Measurements from ENCODE around the gene HINT3. TPM values are rescaled to one million over a fixed set of nuclear protein-coding genes. Genes with fewer than 3 reads are reported as not detected.

The HINT3 gene
- total and polyA plus RNA-seq, 2 of the 13 experiments (the other 11 are each of a cell fraction or from before 2014, with no cell fraction given): 3.1 to 22.8 TPM

DNA sequence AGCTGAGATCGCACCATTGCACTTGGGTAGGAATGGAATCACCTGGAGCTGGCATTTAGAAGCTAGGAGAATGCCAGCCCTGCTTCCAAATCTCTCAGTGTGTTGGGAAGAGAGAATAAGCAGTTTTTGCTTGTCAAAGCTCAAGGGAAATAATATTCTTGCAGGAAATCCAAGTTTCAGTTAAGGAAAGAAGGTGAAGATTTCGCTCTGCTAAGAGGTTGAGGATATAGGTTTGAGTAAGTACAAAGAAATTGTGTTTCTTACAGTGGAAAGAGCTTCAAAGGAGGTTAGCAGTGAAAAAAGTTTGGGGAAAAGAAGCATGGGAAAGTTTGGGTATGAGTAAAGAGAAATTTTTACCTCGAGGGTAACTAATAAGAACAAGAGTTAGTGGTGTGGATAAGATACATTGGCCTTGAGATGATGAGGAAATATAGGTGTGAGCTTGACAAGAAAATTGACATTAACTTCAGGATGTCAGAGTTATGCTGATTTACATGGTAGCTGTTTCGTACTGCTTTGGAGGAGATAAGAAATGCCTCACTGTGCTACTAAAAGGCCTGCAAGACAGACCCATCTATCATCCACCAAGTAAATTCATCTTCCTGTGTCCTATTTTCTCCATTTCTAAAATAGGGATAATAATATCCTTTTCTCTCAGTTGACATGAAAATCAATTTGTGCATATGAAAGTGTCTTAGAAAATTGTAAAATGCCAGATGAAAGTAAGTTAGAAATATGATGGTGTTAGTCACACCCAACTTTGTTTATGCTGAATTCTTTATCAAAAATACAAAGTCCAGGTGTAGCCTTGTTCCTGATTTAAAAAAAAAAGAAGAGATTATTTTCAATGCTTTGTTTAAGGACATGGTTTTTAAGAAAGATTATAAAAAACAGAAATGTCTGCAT lies 12.8 kb upstream of the HINT3 start (continued):
- TF ChIP-seq EP300 (IDR thresholded peaks at IDR 0.05; ENCODE audit: low read depth in 2 of 2, low read length in 2 of 2): 0 out of 4 replicates have a peak, but pooled peaks of 1 of the 2 experiments have one; percentile 6
- TF ChIP-seq EP300 (CRISPR knock-in tag; IDR thresholded peaks at IDR 0.05; ENCODE audit: borderline replicate concordance): no peak
- TF ChIP-seq SIX1 (CRISPR knock-in tag; IDR thresholded peaks at IDR 0.05; ENCODE audit: borderline replicate concordance): no peak
- TF ChIP-seq, protein P1, sequence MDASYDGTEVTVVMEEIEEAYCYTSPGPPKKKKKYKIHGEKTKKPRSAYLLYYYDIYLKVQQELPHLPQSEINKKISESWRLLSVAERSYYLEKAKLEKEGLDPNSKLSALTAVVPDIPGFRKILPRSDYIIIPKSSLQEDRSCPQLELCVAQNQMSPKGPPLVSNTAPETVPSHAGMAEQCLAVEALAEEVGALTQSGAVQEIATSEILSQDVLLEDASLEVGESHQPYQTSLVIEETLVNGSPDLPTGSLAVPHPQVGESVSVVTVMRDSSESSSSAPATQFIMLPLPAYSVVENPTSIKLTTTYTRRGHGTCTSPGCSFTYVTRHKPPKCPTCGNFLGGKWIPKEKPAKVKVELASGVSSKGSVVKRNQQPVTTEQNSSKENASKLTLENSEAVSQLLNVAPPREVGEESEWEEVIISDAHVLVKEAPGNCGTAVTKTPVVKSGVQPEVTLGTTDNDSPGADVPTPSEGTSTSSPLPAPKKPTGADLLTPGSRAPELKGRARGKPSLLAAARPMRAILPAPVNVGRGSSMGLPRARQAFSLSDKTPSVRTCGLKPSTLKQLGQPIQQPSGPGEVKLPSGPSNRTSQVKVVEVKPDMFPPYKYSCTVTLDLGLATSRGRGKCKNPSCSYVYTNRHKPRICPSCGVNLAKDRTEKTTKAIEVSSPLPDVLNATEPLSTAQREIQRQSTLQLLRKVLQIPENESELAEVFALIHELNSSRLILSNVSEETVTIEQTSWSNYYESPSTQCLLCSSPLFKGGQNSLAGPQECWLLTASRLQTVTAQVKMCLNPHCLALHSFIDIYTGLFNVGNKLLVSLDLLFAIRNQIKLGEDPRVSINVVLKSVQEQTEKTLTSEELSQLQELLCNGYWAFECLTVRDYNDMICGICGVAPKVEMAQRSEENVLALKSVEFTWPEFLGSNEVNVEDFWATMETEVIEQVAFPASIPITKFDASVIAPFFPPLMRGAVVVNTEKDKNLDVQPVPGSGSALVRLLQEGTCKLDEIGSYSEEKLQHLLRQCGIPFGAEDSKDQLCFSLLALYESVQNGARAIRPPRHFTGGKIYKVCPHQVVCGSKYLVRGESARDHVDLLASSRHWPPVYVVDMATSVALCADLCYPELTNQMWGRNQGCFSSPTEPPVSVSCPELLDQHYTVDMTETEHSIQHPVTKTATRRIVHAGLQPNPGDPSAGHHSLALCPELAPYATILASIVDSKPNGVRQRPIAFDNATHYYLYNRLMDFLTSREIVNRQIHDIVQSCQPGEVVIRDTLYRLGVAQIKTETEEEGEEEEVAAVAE (CRISPR knock-in tag; IDR thresholded peaks at IDR 0.05; ENCODE audit: borderline replicate concordance): no peak

DNA sequence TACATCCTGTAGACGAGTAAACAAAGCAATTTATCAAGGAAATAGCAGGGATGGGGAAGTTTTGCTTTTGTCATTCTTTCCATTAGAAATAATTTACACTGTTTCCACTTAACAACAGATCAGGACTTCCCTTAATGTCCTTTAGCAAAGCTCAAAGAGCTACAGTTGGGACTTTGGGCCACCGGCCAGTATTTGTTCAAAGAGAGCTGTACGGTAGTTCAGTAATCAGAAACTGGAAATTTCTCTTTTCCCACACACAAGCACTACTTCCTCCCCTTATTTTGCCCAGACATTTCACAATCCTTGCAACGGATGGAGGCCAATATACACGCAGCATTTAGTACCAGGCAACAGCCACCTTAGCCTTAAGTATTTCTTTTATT lies 12.1 kb upstream of the HINT3 start:
- ChIA-PET POLR2A (interaction anchor here (1.1 to 5.4 kb wide), 6 partner anchors 8 to 44 kb away, joined by 3 to 48 read pairs (median 12); partner anchors contain the start of genes HINT3 and TRMT11), CTCF (ENCODE audit: low intra/inter-chr PET ratio, low total read pairs) (no interaction called here)
- Histone ChIP-seq H3K27me3 (ENCODE audit: control insufficient read depth in 1 of 2, insufficient read depth in 2 of 2, low read length in 2 of 2) (no peaks in the 10 kb centered on the region), H3K4me3 (replicated peaks in 1 of 3; ENCODE audit: insufficient read depth in 1 of 3, low read depth in 2 of 3, low read length in 3 of 3) (peak overlapping the region in 2 of 3 experiments; percentile 35 to 56; a peak in 3 of 6 replicates), H2AFZ (ENCODE audit: low read length) (peak overlapping the region; percentile 12), H3K36me3 (replicated peaks in 1 of 2; ENCODE audit: control insufficient read depth in 1 of 2, insufficient read depth in 2 of 2, low read length in 2 of 2) (no peaks in the 10 kb centered on the region), H3K27ac (ENCODE audit: extremely low read length, insufficient read depth, low read length) (peak overlapping the region; percentile 92), H3K79me2 (ENCODE audit: insufficient read depth, low read length) (no peaks in the 10 kb centered on the region), H3K4me2 (ENCODE audit: low read depth, low read length) (peak overlapping the region; percentile 71), H3K9ac (ENCODE audit: insufficient read depth, low read depth, low read length) (peak overlapping the region; percentile 50), H3K4me1 (ENCODE audit: insufficient read depth, low read length) (peaks cover 85% of the 10 kb centered on the region), H3K9me3 (ENCODE audit: low read length) (no peaks in the 10 kb centered on the region), H4K20me1 (ENCODE audit: insufficient read depth, low read length) (no peaks in the 10 kb centered on the region)
- no TSS peak for BruUV-seq (replicated peaks)
- ATAC-seq: peak; percentile 96
- in situ Hi-C loops (cut with HindIII; ENCODE audit: extremely low pct_ligation_motif_present, low pct_unique_long_range_greater_than_20kb) (no loop called here), intact Hi-C loops (cut with micrococcal nuclease; ENCODE audit: unreplicated experiment) (loop anchor here (1.0 kb wide), 1 partner anchor 25 kb away; no protein-coding TSS in a partner anchor)
- peak; percentile 85 for FAIRE-seq
- DNase-seq (ENCODE audit: low spot score): peak; percentile 98
- WGBS (ENCODE audit: low lambda C conversion rate): under 1% methylated on average over 5 of the region's 5 CpGs
- TF ChIP-seq ZSCAN12 (CRISPR knock-in tag; IDR thresholded peaks at IDR 0.05) (peak; percentile 49; the same call in 1 of the 2 replicates), MEIS1 (CRISPR knock-in tag; IDR thresholded peaks at IDR 0.05; ENCODE audit: borderline replicate concordance) (no peak), ZNF558 (CRISPR knock-in tag; IDR thresholded peaks at IDR 0.05; ENCODE audit: borderline replicate concordance) (no peak), ERF (CRISPR knock-in tag; IDR thresholded peaks at IDR 0.05) (peak; percentile 94), ELF1 (CRISPR knock-in tag; IDR thresholded peaks at IDR 0.05) (peak; percentile 54; the same call in 1 of the 2 replicates)
- TF ChIP-seq, protein P2, sequence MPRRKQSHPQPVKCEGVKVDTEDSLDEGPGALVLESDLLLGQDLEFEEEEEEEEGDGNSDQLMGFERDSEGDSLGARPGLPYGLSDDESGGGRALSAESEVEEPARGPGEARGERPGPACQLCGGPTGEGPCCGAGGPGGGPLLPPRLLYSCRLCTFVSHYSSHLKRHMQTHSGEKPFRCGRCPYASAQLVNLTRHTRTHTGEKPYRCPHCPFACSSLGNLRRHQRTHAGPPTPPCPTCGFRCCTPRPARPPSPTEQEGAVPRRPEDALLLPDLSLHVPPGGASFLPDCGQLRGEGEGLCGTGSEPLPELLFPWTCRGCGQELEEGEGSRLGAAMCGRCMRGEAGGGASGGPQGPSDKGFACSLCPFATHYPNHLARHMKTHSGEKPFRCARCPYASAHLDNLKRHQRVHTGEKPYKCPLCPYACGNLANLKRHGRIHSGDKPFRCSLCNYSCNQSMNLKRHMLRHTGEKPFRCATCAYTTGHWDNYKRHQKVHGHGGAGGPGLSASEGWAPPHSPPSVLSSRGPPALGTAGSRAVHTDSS (CRISPR knock-in tag; conservative IDR thresholded peaks at IDR 0.05): no peak
- TF ChIP-seq, protein P3, sequence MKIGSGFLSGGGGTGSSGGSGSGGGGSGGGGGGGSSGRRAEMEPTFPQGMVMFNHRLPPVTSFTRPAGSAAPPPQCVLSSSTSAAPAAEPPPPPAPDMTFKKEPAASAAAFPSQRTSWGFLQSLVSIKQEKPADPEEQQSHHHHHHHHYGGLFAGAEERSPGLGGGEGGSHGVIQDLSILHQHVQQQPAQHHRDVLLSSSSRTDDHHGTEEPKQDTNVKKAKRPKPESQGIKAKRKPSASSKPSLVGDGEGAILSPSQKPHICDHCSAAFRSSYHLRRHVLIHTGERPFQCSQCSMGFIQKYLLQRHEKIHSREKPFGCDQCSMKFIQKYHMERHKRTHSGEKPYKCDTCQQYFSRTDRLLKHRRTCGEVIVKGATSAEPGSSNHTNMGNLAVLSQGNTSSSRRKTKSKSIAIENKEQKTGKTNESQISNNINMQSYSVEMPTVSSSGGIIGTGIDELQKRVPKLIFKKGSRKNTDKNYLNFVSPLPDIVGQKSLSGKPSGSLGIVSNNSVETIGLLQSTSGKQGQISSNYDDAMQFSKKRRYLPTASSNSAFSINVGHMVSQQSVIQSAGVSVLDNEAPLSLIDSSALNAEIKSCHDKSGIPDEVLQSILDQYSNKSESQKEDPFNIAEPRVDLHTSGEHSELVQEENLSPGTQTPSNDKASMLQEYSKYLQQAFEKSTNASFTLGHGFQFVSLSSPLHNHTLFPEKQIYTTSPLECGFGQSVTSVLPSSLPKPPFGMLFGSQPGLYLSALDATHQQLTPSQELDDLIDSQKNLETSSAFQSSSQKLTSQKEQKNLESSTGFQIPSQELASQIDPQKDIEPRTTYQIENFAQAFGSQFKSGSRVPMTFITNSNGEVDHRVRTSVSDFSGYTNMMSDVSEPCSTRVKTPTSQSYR (CRISPR knock-in tag; IDR thresholded peaks at IDR 0.05; ENCODE audit: borderline replicate concordance): peak; percentile 34; the same call in 1 of the 2 replicates
